GM10266 (cell line): ENCODE results near the gene KRTAP2-4.
"Not testable (repeated sequence)": the region's sequence is repeated elsewhere in the genome, so short reads cannot be mapped to it uniquely, and the experiment has no call there.

Source experiments
- DNase-seq: peaks from one replicate; pipeline ENCODE4 v3.0.0; 2012; ENCODE audit errors: extremely low spot score
- CTCF ChIP-seq: IDR thresholded peaks from 2 replicates; pipeline ENCODE4 v1.5.1; 2012; ENCODE audit warnings: mild to moderate bottlenecking, low read depth; ENCODE audit not compliant: control insufficient read depth, insufficient read depth; ENCODE audit errors: missing control alignments

The KRTAP2-4 gene

GRCh38 chr17:41060052-41060604 is 5.6 kb downstream of the KRTAP2-4 start, which contains the start of gene KRTAP2-3:
Gene KRTAP2-3, minus strand, starts transcription at chr17:41060114. Its CDS starts 64 bp downstream, at chr17:41060050.
- no peak for DNase-seq
- no peak for TF ChIP-seq CTCF

DNA sequence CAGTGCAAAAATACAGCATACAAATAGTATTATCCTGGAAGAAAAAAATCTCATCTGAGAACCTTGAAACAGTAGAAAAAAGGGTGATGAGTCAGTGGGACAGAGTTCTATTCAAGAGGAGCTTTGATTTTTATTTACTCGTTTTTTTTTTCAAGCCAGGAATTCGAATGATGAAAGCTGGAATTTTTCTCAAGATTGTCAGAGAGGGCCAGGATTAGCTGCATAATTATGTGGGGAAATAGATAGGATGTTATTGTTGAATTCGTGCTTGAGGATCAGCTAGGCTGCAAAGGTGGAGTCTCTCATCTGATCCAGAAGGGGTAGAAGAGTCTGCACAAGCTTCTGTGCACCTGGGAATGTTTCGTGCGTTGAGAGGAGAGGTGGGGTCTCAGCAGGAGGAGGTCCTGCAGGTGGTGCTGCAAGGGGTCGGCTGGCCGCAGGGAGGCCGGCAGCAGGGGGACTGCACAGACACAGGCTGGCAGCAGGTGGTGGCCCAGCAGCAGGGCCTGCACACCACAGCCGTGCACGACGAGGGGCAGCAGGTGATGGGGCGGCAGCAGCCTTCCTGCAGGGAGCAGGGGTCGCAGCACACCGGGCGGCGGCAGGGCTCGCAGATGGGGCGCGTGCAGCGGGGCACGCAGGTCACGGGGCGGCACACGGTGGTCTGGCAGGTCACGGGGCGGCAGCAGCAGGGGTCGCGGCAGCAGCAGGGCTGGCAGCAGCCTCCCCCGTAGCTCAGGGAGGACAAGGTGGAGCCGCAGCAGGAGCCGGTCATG is 6.2 kb downstream of the KRTAP2-4 start:
- not testable (repeated sequence) for DNase-seq

- no peak for DNase-seq
- TF ChIP-seq CTCF, result no peak
Observed at GRCh38 chr17:41058741-41059140, 6.9 kb downstream of the KRTAP2-4 start.

GRCh38 chr17:41057547-41057946 is 8.1 kb downstream of the KRTAP2-4 start:
- no peak for TF ChIP-seq CTCF
- DNase-seq, result no peak

- DNase-seq, result not testable (repeated sequence)
Observed at GRCh38 chr17:41055130-41055529, 10.5 kb downstream of the KRTAP2-4 start, which contains the start of gene KRTAP2-2. Gene KRTAP2-2, minus strand, starts transcription at chr17:41055230. Its CDS starts 19 bp downstream, at chr17:41055211.

DNA sequence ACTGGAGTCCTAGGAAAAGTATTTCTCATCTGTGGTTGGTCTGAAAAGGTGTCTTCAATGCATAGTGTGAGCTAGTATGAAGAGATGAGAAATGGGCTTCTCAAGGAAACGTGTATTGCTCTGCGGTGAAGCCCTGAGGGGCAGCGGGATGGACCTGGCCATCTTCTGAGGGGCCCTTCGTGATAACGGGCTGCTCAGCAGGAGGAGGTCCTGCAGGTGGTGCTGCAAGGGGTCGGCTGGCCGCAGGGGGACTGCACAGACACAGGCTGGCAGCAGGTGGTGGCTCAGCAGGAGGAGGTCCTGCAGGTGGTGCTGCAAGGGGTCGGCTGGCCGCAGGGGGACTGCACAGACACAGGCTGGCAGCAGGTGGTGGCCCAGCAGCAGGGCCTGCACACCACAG is 11.1 kb downstream of the KRTAP2-4 start:
- DNase-seq, result not testable (repeated sequence)

GRCh38 chr17:41054025-41054424 is 11.7 kb downstream of the KRTAP2-4 start:
- DNase-seq, result no peak
- no peak for TF ChIP-seq CTCF

- TF ChIP-seq CTCF, result no peak
Observed at GRCh38 chr17:41052566-41052965, 13.1 kb downstream of the KRTAP2-4 start.

GRCh38 chr17:41049110-41049509 is 16.6 kb downstream of the KRTAP2-4 start:
- TF ChIP-seq CTCF, result no peak
- no peak for DNase-seq

More at GRCh38 chr17:41052566-41052965, 13.1 kb downstream of the KRTAP2-4 start:
- no peak for DNase-seq
